GM23248 (cell line): ENCODE measurements around the gene ZNF638. TPM values are rescaled to one million over a fixed set of nuclear protein-coding genes. Genes with fewer than 3 reads are reported as not detected.

Experiments used
- DNase-seq: peaks from one replicate; pipeline ENCODE4 v3.0.0-alpha.2; 2015
- H2AFZ ChIP-seq: fragments of 200-600 bp; sonication (generic); 2 replicates; pipeline ENCODE4 v1.6.1; 2016; ENCODE audit warnings: antibody characterized with exemption
- H3F3A ChIP-seq: fragments of 200-600 bp; sonication (generic); 2 replicates; pipeline ENCODE4 v1.6.1; 2016; ENCODE audit warnings: mild to moderate bottlenecking, antibody characterized with exemption, mixed run types; ENCODE audit not compliant: insufficient read depth
- H3K27ac ChIP-seq: fragments of 200-600 bp; sonication (generic); 2 replicates; pipeline ENCODE4 v1.5.1; 2016; ENCODE audit warnings: mild to moderate bottlenecking
- H3K27me3 ChIP-seq: fragments of 200-600 bp; sonication (generic); replicated peaks from 2 replicates; pipeline ENCODE4 v1.6.1; 2016; ENCODE audit warnings: mild to moderate bottlenecking; ENCODE audit not compliant: insufficient read depth
- H3K36me3 ChIP-seq: fragments of 200-600 bp; sonication (generic); 2 replicates; pipeline ENCODE4 v1.6.1; 2016; ENCODE audit warnings: low read depth, mild to moderate bottlenecking
- H3K4me1 ChIP-seq: fragments of 200-600 bp; sonication (generic); 2 replicates; pipeline ENCODE4 v1.6.1; 2016; ENCODE audit warnings: mild to moderate bottlenecking; ENCODE audit not compliant: insufficient read depth
- H3K4me2 ChIP-seq: fragments of 200-600 bp; sonication (generic); one replicate; pipeline ENCODE4 v1.6.1; 2016; ENCODE audit warnings: mild to moderate bottlenecking; ENCODE audit not compliant: unreplicated experiment
- H3K4me3 ChIP-seq: fragments of 200-600 bp; sonication (generic); 2 replicates; pipeline ENCODE4 v1.5.1; 2016; ENCODE audit warnings: mild to moderate bottlenecking
- H3K79me2 ChIP-seq: fragments of 200-600 bp; sonication (generic); 2 replicates; pipeline ENCODE4 v1.6.1; 2016; ENCODE audit warnings: mild to moderate bottlenecking; ENCODE audit not compliant: insufficient read depth
- H3K9ac ChIP-seq: fragments of 200-600 bp; sonication (generic); 2 replicates; pipeline ENCODE4 v1.6.1; 2016; ENCODE audit warnings: mild to moderate bottlenecking
- H3K9me2 ChIP-seq: fragments of 200-600 bp; sonication (generic); 2 replicates; pipeline ENCODE4 v1.6.1; 2016; ENCODE audit warnings: mixed run types, mild to moderate bottlenecking, moderate library complexity; ENCODE audit not compliant: insufficient read depth
- H3K9me3 ChIP-seq: fragments of 200-600 bp; sonication (generic); one replicate; pipeline ENCODE4 v1.6.1; 2017; ENCODE audit warnings: low read depth
- H4K20me1 ChIP-seq: fragments of 200-600 bp; sonication (generic); 2 replicates; pipeline ENCODE4 v1.6.0; 2016; ENCODE audit not compliant: insufficient read depth
- EZH2 ChIP-seq: fragments of 200-600 bp; sonication (generic); IDR thresholded peaks from 2 replicates; pipeline ENCODE4 v1.6.1; 2018; ENCODE audit warnings: antibody characterized with exemption, mild to moderate bottlenecking; ENCODE audit not compliant: insufficient read depth, poor library complexity, severe bottlenecking
- EZH2phosphoT487 ChIP-seq: fragments of 200-600 bp; sonication (generic); IDR thresholded peaks from 2 replicates; pipeline ENCODE4 v1.6.1; 2018; ENCODE audit warnings: antibody characterized with exemption, moderate library complexity, mild to moderate bottlenecking, low read depth; ENCODE audit not compliant: insufficient read depth
- WGBS, 2 experiments: methylation state at CpG; one replicate each; pipeline ENCODE4 v1.1.6; 2015 to 2017; ENCODE audit warnings: low lambda C conversion rate in 2 of 2, low coverage in 1 of 2; ENCODE audit errors: missing lambda C conversion rate in 2 of 2; 5-methylcytosine and 5-hydroxymethylcytosine counted together
- in situ Hi-C: fragments of 300-500 bp; cut with MboI; formaldehyde crosslinking; loops from 2 replicates; pipeline ENCODE4 v1.15.0; 2020
- polyA plus RNA-seq: library from polyadenylated mRNA; unstranded; fragments of >200 nt; fragmentation: Nextera tagmentation; extraction: Ambion mirVana; gene quantifications from 2 replicates; pipeline ENCODE4 v1.2.1, GENCODE V29; 2016
- total RNA-seq: library from RNA; depleted of rRNA; stranded (reverse); fragments of >200 nt; shearing (Covaris generic); gene quantifications from 2 replicates; pipeline ENCODE4 v1.2.3, GENCODE V29; 2014

Gene ZNF638
- total and polyA plus RNA-seq, 2 experiments from 2014 or later: 44.0 to 83.0 TPM

GRCh38 chr2:71461304-71461671 lies 129.7 kb downstream of the ZNF638 start:
- Histone ChIP-seq H3K79me2 (no peaks in the 10 kb centered on the region), H3K36me3 (no peaks in the 10 kb centered on the region), H2AFZ (no peak overlapping the region), H3K9ac (no peak overlapping the region), H3K9me2 (no peaks in the 10 kb centered on the region), H3K27me3 (peaks cover 27% of the 10 kb centered on the region), H3F3A (no peaks in the 10 kb centered on the region), H4K20me1 (no peaks in the 10 kb centered on the region), H3K4me1 (no peaks in the 10 kb centered on the region), H3K9me3 (no peaks in the 10 kb centered on the region), H3K4me2 (no peak overlapping the region), H3K27ac (no peak overlapping the region), H3K4me3 (no peak overlapping the region)
- 52 to 57% methylated on average over 5 of the region's 5 CpGs for WGBS, 2 experiments
- no peak for TF ChIP-seq EZH2phosphoT487
- TF ChIP-seq EZH2: no peak
- in situ Hi-C loops: no loop called here
- no peak for DNase-seq

GRCh38 chr2:71462056-71462605 lies 130.5 kb downstream of the ZNF638 start:
- Histone ChIP-seq H3K9ac (no peak overlapping the region), H3K4me2 (no peak overlapping the region), H3F3A (no peaks in the 10 kb centered on the region), H3K27ac (no peak overlapping the region), H4K20me1 (no peaks in the 10 kb centered on the region), H3K9me3 (no peaks in the 10 kb centered on the region), H3K9me2 (no peaks in the 10 kb centered on the region), H3K27me3 (peaks cover 35% of the 10 kb centered on the region), H2AFZ (no peak overlapping the region), H3K79me2 (no peaks in the 10 kb centered on the region), H3K4me3 (no peak overlapping the region), H3K4me1 (no peaks in the 10 kb centered on the region), H3K36me3 (no peaks in the 10 kb centered on the region)
- TF ChIP-seq EZH2phosphoT487 (no peak), EZH2 (no peak)
- no peak for DNase-seq
- in situ Hi-C loops: no loop called here
- WGBS, 2 experiments: 86 to 89% methylated on average over 7 of the region's 8 CpGs

GRCh38 chr2:71462641-71463341 lies 131.2 kb downstream of the ZNF638 start:
- Histone ChIP-seq H3K4me3 (no peak overlapping the region), H3K9me3 (no peaks in the 10 kb centered on the region), H3F3A (no peaks in the 10 kb centered on the region), H2AFZ (no peak overlapping the region), H3K9me2 (no peaks in the 10 kb centered on the region), H3K27ac (no peak overlapping the region), H3K36me3 (no peaks in the 10 kb centered on the region), H3K79me2 (no peaks in the 10 kb centered on the region), H3K4me1 (no peaks in the 10 kb centered on the region), H3K9ac (no peak overlapping the region), H3K4me2 (no peak overlapping the region), H3K27me3 (peaks cover 41% of the 10 kb centered on the region), H4K20me1 (no peaks in the 10 kb centered on the region)
- TF ChIP-seq EZH2phosphoT487 (no peak), EZH2 (no peak)
- in situ Hi-C loops: no loop called here
- WGBS, 2 experiments: 55 to 67% methylated on average over 5 of the region's 5 CpGs
- no peak for DNase-seq

GRCh38 chr2:71463342-71463654 lies 131.7 kb downstream of the ZNF638 start:
- Histone ChIP-seq H3K27me3 (peaks cover 46% of the 10 kb centered on the region), H4K20me1 (no peaks in the 10 kb centered on the region), H2AFZ (no peak overlapping the region), H3F3A (no peaks in the 10 kb centered on the region), H3K4me1 (no peaks in the 10 kb centered on the region), H3K36me3 (no peaks in the 10 kb centered on the region), H3K9me2 (no peaks in the 10 kb centered on the region), H3K79me2 (no peaks in the 10 kb centered on the region), H3K4me2 (no peak overlapping the region), H3K4me3 (no peak overlapping the region), H3K9ac (no peak overlapping the region), H3K27ac (no peak overlapping the region), H3K9me3 (no peaks in the 10 kb centered on the region)
- in situ Hi-C loops: no loop called here
- TF ChIP-seq EZH2phosphoT487: no peak
- no peak for TF ChIP-seq EZH2
- DNase-seq: no peak
- 52 to 65% methylated on average over 6 to 7 of the region's 7 CpGs for WGBS, 2 experiments
